ENCODE data around the gene CAMSAP3.

CAMSAP3 gene

GRCh38 chr19:7554990-7555864 is 40.4 kb upstream of the CAMSAP3 start:
- Histone ChIP-seq H3K9me3 (ENCODE audit: control insufficient read depth in 2 of 2, low read length in 2 of 2) (peaks cover 0 to under 1% of the 10 kb centered on the region in 2 donors), H3K27ac (ENCODE audit: low read depth in 2 of 2, low read length in 2 of 2) (no peak overlapping the region), H3K27me3 (ENCODE audit: control insufficient read depth in 2 of 2, insufficient read depth in 2 of 2, low read length in 2 of 2) (no peaks in the 10 kb centered on the region), H3K4me3 (ENCODE audit: low read length in 2 of 2) (no peak overlapping the region), H3K9ac (ENCODE audit: low read depth in 1 of 2, low read length in 2 of 2) (no peak overlapping the region), H3K4me1 (ENCODE audit: control insufficient read depth in 2 of 2, insufficient read depth in 2 of 2, low read length in 2 of 2) (no peaks in the 10 kb centered on the region), H3K36me3 (ENCODE audit: control insufficient read depth in 2 of 2, insufficient read depth in 2 of 2, low read length in 2 of 2) (peaks cover 27 to 44% of the 10 kb centered on the region in 2 donors)

- Histone ChIP-seq H3K36me3 (ENCODE audit: control insufficient read depth in 2 of 2, insufficient read depth in 2 of 2, low read length in 2 of 2) (peaks cover 31 to 48% of the 10 kb centered on the region in 2 donors), H3K27me3 (ENCODE audit: control insufficient read depth in 2 of 2, insufficient read depth in 2 of 2, low read length in 2 of 2) (no peaks in the 10 kb centered on the region), H3K9me3 (ENCODE audit: control insufficient read depth in 2 of 2, low read length in 2 of 2) (peaks cover 0 to 2% of the 10 kb centered on the region in 2 donors), H3K4me3 (ENCODE audit: low read length in 2 of 2) (no peak overlapping the region), H3K4me1 (ENCODE audit: control insufficient read depth in 2 of 2, insufficient read depth in 2 of 2, low read length in 2 of 2) (no peaks in the 10 kb centered on the region), H3K9ac (ENCODE audit: low read depth in 1 of 2, low read length in 2 of 2) (no peak overlapping the region), H3K27ac (ENCODE audit: low read depth in 2 of 2, low read length in 2 of 2) (no peak overlapping the region)
Observed at GRCh38 chr19:7556696-7557315, 38.9 kb upstream of the CAMSAP3 start.

GRCh38 chr19:7558667-7559066 is 37.0 kb upstream of the CAMSAP3 start:
- Histone ChIP-seq H3K9me3 (ENCODE audit: control insufficient read depth in 2 of 2, low read length in 2 of 2) (peaks cover 0 to 2% of the 10 kb centered on the region in 2 donors), H3K4me3 (ENCODE audit: low read length in 2 of 2) (no peak overlapping the region), H3K36me3 (ENCODE audit: control insufficient read depth in 2 of 2, insufficient read depth in 2 of 2, low read length in 2 of 2) (peaks cover 31 to 48% of the 10 kb centered on the region in 2 donors), H3K27ac (ENCODE audit: low read depth in 2 of 2, low read length in 2 of 2) (no peak overlapping the region), H3K9ac (ENCODE audit: low read depth in 1 of 2, low read length in 2 of 2) (no peak overlapping the region), H3K4me1 (ENCODE audit: control insufficient read depth in 2 of 2, insufficient read depth in 2 of 2, low read length in 2 of 2) (no peaks in the 10 kb centered on the region), H3K27me3 (ENCODE audit: control insufficient read depth in 2 of 2, insufficient read depth in 2 of 2, low read length in 2 of 2) (no peaks in the 10 kb centered on the region)

GRCh38 chr19:7559102-7559501 is 36.6 kb upstream of the CAMSAP3 start:
- H3K4me1 ChIP-seq (ENCODE audit: control insufficient read depth in 2 of 2, insufficient read depth in 2 of 2, low read length in 2 of 2), result no peaks in the 10 kb centered on the region
- peaks cover 31 to 48% of the 10 kb centered on the region in 2 donors for H3K36me3 ChIP-seq (ENCODE audit: control insufficient read depth in 2 of 2, insufficient read depth in 2 of 2, low read length in 2 of 2)
- H3K9ac ChIP-seq (ENCODE audit: low read depth in 1 of 2, low read length in 2 of 2), result no peak overlapping the region
- no peak overlapping the region for H3K4me3 ChIP-seq (ENCODE audit: low read length in 2 of 2)
- H3K27ac ChIP-seq (ENCODE audit: low read depth in 2 of 2, low read length in 2 of 2), result no peak overlapping the region
- H3K9me3 ChIP-seq (ENCODE audit: control insufficient read depth in 2 of 2, low read length in 2 of 2), result peaks cover 0 to 2% of the 10 kb centered on the region in 2 donors
- no peaks in the 10 kb centered on the region for H3K27me3 ChIP-seq (ENCODE audit: control insufficient read depth in 2 of 2, insufficient read depth in 2 of 2, low read length in 2 of 2)

GRCh38 chr19:7560255-7560654 is 35.4 kb upstream of the CAMSAP3 start:
- H3K4me1 ChIP-seq (ENCODE audit: control insufficient read depth in 2 of 2, insufficient read depth in 2 of 2, low read length in 2 of 2), result no peaks in the 10 kb centered on the region
- no peaks in the 10 kb centered on the region for H3K27me3 ChIP-seq (ENCODE audit: control insufficient read depth in 2 of 2, insufficient read depth in 2 of 2, low read length in 2 of 2)
- H3K9me3 ChIP-seq (ENCODE audit: control insufficient read depth in 2 of 2, low read length in 2 of 2), result peaks cover 0 to 2% of the 10 kb centered on the region in 2 donors
- H3K27ac ChIP-seq (ENCODE audit: low read depth in 2 of 2, low read length in 2 of 2), result no peak overlapping the region
- no peak overlapping the region for H3K9ac ChIP-seq (ENCODE audit: low read depth in 1 of 2, low read length in 2 of 2)
- no peak overlapping the region for H3K4me3 ChIP-seq (ENCODE audit: low read length in 2 of 2)
- H3K36me3 ChIP-seq (ENCODE audit: control insufficient read depth in 2 of 2, insufficient read depth in 2 of 2, low read length in 2 of 2), result peaks cover 31 to 41% of the 10 kb centered on the region in 2 donors

- no peaks in the 10 kb centered on the region for H3K27me3 ChIP-seq (ENCODE audit: control insufficient read depth in 2 of 2, insufficient read depth in 2 of 2, low read length in 2 of 2)
- peaks cover 28 to 33% of the 10 kb centered on the region in 2 donors for H3K36me3 ChIP-seq (ENCODE audit: control insufficient read depth in 2 of 2, insufficient read depth in 2 of 2, low read length in 2 of 2)
- H3K4me3 ChIP-seq (ENCODE audit: low read length in 2 of 2), result no peak overlapping the region
- H3K9me3 ChIP-seq (ENCODE audit: control insufficient read depth in 2 of 2, low read length in 2 of 2), result peaks cover 0 to 2% of the 10 kb centered on the region in 2 donors
- H3K9ac ChIP-seq (ENCODE audit: low read depth in 1 of 2, low read length in 2 of 2), result no peak overlapping the region
- no peaks in the 10 kb centered on the region for H3K4me1 ChIP-seq (ENCODE audit: control insufficient read depth in 2 of 2, insufficient read depth in 2 of 2, low read length in 2 of 2)
- H3K27ac ChIP-seq (ENCODE audit: low read depth in 2 of 2, low read length in 2 of 2), result no peak overlapping the region
Observed at GRCh38 chr19:7561325-7561724, 34.3 kb upstream of the CAMSAP3 start.

GRCh38 chr19:7562646-7563393 is 32.8 kb upstream of the CAMSAP3 start:
- peaks cover 0 to 2% of the 10 kb centered on the region in 2 donors for H3K9me3 ChIP-seq (ENCODE audit: control insufficient read depth in 2 of 2, low read length in 2 of 2)
- no peaks in the 10 kb centered on the region for H3K4me1 ChIP-seq (ENCODE audit: control insufficient read depth in 2 of 2, insufficient read depth in 2 of 2, low read length in 2 of 2)
- no peak overlapping the region for H3K27ac ChIP-seq (ENCODE audit: low read depth in 2 of 2, low read length in 2 of 2)
- no peaks in the 10 kb centered on the region for H3K27me3 ChIP-seq (ENCODE audit: control insufficient read depth in 2 of 2, insufficient read depth in 2 of 2, low read length in 2 of 2)
- peaks cover 16 to 20% of the 10 kb centered on the region in 2 donors for H3K36me3 ChIP-seq (ENCODE audit: control insufficient read depth in 2 of 2, insufficient read depth in 2 of 2, low read length in 2 of 2)
- no peak overlapping the region for H3K9ac ChIP-seq (ENCODE audit: low read depth in 1 of 2, low read length in 2 of 2)
- H3K4me3 ChIP-seq (ENCODE audit: low read length in 2 of 2), result no peak overlapping the region

GRCh38 chr19:7564866-7565265 is 30.8 kb upstream of the CAMSAP3 start:
- H3K27me3 ChIP-seq (ENCODE audit: control insufficient read depth in 2 of 2, insufficient read depth in 2 of 2, low read length in 2 of 2), result no peaks in the 10 kb centered on the region
- no peak overlapping the region for H3K4me3 ChIP-seq (ENCODE audit: low read length in 2 of 2)
- peaks cover 0 to 2% of the 10 kb centered on the region in 2 donors for H3K9me3 ChIP-seq (ENCODE audit: control insufficient read depth in 2 of 2, low read length in 2 of 2)
- peaks cover 5 to 7% of the 10 kb centered on the region in 2 donors for H3K36me3 ChIP-seq (ENCODE audit: control insufficient read depth in 2 of 2, insufficient read depth in 2 of 2, low read length in 2 of 2)
- no peaks in the 10 kb centered on the region for H3K4me1 ChIP-seq (ENCODE audit: control insufficient read depth in 2 of 2, insufficient read depth in 2 of 2, low read length in 2 of 2)
- no peak overlapping the region for H3K27ac ChIP-seq (ENCODE audit: low read depth in 2 of 2, low read length in 2 of 2)
- H3K9ac ChIP-seq (ENCODE audit: low read depth in 1 of 2, low read length in 2 of 2), result no peak overlapping the region

GRCh38 chr19:7565332-7565731 is 30.3 kb upstream of the CAMSAP3 start:
- peaks cover 0 to under 1% of the 10 kb centered on the region in 2 donors for H3K9me3 ChIP-seq (ENCODE audit: control insufficient read depth in 2 of 2, low read length in 2 of 2)
- no peak overlapping the region for H3K9ac ChIP-seq (ENCODE audit: low read depth in 1 of 2, low read length in 2 of 2)
- H3K36me3 ChIP-seq (ENCODE audit: control insufficient read depth in 2 of 2, insufficient read depth in 2 of 2, low read length in 2 of 2), result peaks cover 4% of the 10 kb centered on the region in 2 donors
- no peak overlapping the region for H3K27ac ChIP-seq (ENCODE audit: low read depth in 2 of 2, low read length in 2 of 2)
- no peaks in the 10 kb centered on the region for H3K4me1 ChIP-seq (ENCODE audit: control insufficient read depth in 2 of 2, insufficient read depth in 2 of 2, low read length in 2 of 2)
- H3K27me3 ChIP-seq (ENCODE audit: control insufficient read depth in 2 of 2, insufficient read depth in 2 of 2, low read length in 2 of 2), result no peaks in the 10 kb centered on the region
- H3K4me3 ChIP-seq (ENCODE audit: low read length in 2 of 2), result no peak overlapping the region

- Histone ChIP-seq H3K9me3 (ENCODE audit: control insufficient read depth in 2 of 2, low read length in 2 of 2) (no peaks in the 10 kb centered on the region), H3K27me3 (ENCODE audit: control insufficient read depth in 2 of 2, insufficient read depth in 2 of 2, low read length in 2 of 2) (no peaks in the 10 kb centered on the region), H3K36me3 (ENCODE audit: control insufficient read depth in 2 of 2, insufficient read depth in 2 of 2, low read length in 2 of 2) (no peaks in the 10 kb centered on the region), H3K4me3 (ENCODE audit: low read length in 2 of 2) (no peak overlapping the region), H3K4me1 (ENCODE audit: control insufficient read depth in 2 of 2, insufficient read depth in 2 of 2, low read length in 2 of 2) (no peaks in the 10 kb centered on the region), H3K9ac (ENCODE audit: low read depth in 1 of 2, low read length in 2 of 2) (no peak overlapping the region), H3K27ac (ENCODE audit: low read depth in 2 of 2, low read length in 2 of 2) (no peak overlapping the region)
Observed at GRCh38 chr19:7570761-7571160, 24.9 kb upstream of the CAMSAP3 start.

Data from mucosa of rectum (tissue), 2 donors.